ENCODE measurements around the gene TSPY8.
"Not testable (repeated sequence)": the region's sequence is repeated elsewhere in the genome, so short reads cannot be mapped to it uniquely, and the experiment has no call there.

Gene TSPY8, protein sequence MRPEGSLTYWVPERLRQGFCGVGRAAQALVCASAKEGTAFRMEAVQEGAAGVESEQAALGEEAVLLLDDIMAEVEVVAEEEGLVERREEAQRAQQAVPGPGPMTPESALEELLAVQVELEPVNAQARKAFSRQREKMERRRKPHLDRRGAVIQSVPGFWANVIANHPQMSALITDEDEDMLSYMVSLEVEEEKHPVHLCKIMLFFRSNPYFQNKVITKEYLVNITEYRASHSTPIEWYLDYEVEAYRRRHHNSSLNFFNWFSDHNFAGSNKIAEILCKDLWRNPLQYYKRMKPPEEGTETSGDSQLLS

DNA sequence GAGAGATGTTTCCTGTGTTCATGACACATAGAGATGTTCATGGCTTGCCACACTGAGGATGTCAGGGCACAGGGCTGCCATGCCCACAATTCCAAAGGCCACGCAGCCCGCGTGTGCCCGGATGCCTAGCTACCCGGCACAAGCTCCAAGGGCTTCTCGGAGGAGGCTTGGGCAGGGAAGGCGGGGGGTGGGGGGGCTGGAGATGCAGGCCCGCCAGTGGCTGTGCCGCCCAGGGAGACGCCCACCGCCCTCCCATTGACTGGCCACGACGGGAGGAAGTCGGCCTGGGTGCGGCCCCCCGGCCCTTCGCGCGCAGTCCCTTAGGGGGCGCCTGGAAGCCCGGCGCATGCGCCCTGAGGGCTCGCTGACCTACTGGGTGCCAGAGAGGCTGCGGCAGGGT lies at the start of gene TSPY8:
TSS of gene TSPY8 (plus strand) at position 301 of the 400 bp plus-strand sequence. CDS start at position 347, 46 bp downstream.
- DNase-seq (ENCODE audit: low read depth) = not testable (repeated sequence)

DNA sequence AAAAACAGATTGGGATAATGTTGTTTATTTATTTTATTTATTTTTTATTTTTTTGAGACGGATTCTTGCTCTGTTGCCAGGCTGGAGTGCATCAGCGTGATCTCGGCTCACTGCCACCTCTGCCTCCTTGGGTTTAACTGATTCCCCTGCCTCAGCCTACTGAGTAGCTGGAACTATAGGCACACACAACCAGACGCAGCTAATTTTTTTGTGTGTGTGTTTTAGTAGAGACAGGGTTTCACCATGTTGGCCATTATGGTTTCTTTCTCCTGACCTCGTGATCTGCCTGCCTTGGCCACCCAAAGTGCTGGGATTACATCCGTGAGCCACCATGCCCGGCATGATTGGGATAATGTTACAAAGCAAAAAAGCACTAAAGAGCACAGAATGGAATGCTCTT lies 36.6 kb upstream of the TSPY8 start:
- DNase-seq (ENCODE audit: low read depth) = no peak

DNA sequence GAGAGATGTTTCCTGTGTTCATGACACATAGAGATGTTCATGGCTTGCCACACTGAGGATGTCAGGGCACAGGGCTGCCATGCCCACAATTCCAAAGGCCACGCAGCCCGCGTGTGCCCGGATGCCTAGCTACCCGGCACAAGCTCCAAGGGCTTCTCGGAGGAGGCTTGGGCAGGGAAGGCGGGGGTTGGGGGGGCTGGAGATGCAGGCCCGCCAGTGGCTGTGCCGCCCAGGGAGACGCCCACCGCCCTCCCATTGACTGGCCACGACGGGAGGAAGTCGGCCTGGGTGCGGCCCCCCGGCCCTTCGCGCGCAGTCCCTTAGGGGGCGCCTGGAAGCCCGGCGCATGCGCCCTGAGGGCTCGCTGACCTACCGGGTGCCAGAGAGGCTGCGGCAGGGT lies 20.4 kb upstream of the TSPY8 start, which contains the start of gene TSPY4:
TSS of gene TSPY4 (plus strand) at position 301 of the 400 bp plus-strand sequence. CDS start at position 347, 46 bp downstream.
- DNase-seq (ENCODE audit: low read depth) = not testable (repeated sequence)

DNA sequence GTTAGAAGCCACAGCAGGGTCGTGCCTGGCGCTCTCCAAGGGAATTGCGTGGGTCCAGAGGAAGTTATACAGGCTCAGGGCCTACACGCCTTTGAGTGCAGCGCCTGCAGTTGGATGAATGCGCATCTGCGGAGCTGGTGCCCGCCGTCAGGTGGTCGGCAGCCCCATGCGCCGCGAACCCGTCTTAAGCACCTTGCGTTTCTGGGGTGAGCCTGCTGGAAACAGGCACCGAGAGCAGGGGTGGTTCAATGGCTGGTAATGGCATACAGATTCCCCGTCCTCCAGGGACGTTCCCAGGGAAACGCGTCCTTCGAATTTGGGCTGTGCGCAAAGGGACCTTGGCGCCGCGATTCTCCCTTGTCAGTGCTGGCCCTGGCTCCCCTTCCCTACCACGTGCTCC lies 38.9 kb downstream of the TSPY8 start:
- not testable (repeated sequence) for DNase-seq (ENCODE audit: low read depth)

DNA sequence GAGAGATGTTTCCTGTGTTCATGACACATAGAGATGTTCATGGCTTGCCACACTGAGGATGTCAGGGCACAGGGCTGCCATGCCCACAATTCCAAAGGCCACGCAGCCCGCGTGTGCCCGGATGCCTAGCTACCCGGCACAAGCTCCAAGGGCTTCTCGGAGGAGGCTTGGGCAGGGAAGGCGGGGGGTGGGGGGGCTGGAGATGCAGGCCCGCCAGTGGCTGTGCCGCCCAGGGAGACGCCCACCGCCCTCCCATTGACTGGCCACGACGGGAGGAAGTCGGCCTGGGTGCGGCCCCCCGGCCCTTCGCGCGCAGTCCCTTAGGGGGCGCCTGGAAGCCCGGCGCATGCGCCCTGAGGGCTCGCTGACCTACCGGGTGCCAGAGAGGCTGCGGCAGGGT lies 40.5 kb downstream of the TSPY8 start, which contains the start of gene TSPY3:
TSS of gene TSPY3 (plus strand) at position 301 of the 400 bp plus-strand sequence. CDS start at position 347, 46 bp downstream.
- not testable (repeated sequence) for DNase-seq (ENCODE audit: low read depth)

Data from stimulated activated CD8-positive, alpha-beta memory T cell treated with anti-CD3 and anti-CD28 coated beads, Interleukin-12 subunit alpha, Interleukin-12 subunit beta, amount 100 ng/mL, for 1 hour (primary cell).